Tibial artery (tissue), 4 donors: ENCODE results near the gene TAX1BP3.
A peak's percentile ranks its signal among the peaks of the same experiment; 100 is the strongest.
"Not testable (repeated sequence)": the region's sequence is repeated elsewhere in the genome, so short reads cannot be mapped to it uniquely, and the experiment has no call there.

Source experiments
- DNase-seq, 2 donors: peaks; one replicate each; pipeline ENCODE4 v3.0.0-alpha.2; 2019
- H3K27ac ChIP-seq, 2 donors: fragments of 200-600 bp; sonication (generic) in 1 of 2; 1 replicate in 1 of 2; 2 replicates in 1 of 2; pipeline ENCODE4 v1.5.1; 2018 to 2019; ENCODE audit warnings: mild to moderate bottlenecking in 1 of 2
- H3K27me3 ChIP-seq, 2 donors: fragments of 200-600 bp; sonication (generic) in 1 of 2; one replicate each; pipeline versions ENCODE4 v1.5.1 to v1.6.0; 2016 to 2019
- H3K36me3 ChIP-seq, 3 donors: fragments of 200-600 bp; sonication (generic) in 2 of 3; one replicate each; pipeline ENCODE4 v1.5.1; 2016 to 2019; ENCODE audit warnings: mild to moderate bottlenecking in 2 of 3
- H3K4me1 ChIP-seq, 4 donors: fragments of 200-600 bp; sonication (generic) in 2 of 4; 1 replicate in 3 of 4; 2 replicates in 1 of 4; pipeline ENCODE4 v1.5.1; 2016 to 2019
- H3K4me3 ChIP-seq, 2 donors: fragments of 200-600 bp; sonication (generic) in 1 of 2; 1 replicate in 1 of 2; 2 replicates in 1 of 2; pipeline ENCODE4 v1.5.1; 2018 to 2019; ENCODE audit warnings: mild to moderate bottlenecking in 2 of 2
- H3K9me3 ChIP-seq, 3 donors: fragments of 200-600 bp; sonication (generic) in 1 of 3; one replicate each; pipeline ENCODE4 v1.5.1; 2016 to 2019
- intact Hi-C: fragments of 100-400 bp; cut with DNase I; formaldehyde crosslinking; loops from one replicate; pipeline ENCODE4 v1.15.0; 2023; ENCODE audit warnings: low total_unique reads
- TF ChIP-seq, protein P1 (sequence below), 2 experiments: fragments of 200-600 bp in 1 of 2; fragments of 450-650 bp in 1 of 2; IDR thresholded peaks; one replicate each; pipeline ENCODE4 v1.5.1; 2017 to 2019; ENCODE audit warnings: antibody characterized with exemption in 2 of 2, mild to moderate bottlenecking in 1 of 2, moderate library complexity in 1 of 2

Gene TAX1BP3, protein sequence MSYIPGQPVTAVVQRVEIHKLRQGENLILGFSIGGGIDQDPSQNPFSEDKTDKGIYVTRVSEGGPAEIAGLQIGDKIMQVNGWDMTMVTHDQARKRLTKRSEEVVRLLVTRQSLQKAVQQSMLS

DNA sequence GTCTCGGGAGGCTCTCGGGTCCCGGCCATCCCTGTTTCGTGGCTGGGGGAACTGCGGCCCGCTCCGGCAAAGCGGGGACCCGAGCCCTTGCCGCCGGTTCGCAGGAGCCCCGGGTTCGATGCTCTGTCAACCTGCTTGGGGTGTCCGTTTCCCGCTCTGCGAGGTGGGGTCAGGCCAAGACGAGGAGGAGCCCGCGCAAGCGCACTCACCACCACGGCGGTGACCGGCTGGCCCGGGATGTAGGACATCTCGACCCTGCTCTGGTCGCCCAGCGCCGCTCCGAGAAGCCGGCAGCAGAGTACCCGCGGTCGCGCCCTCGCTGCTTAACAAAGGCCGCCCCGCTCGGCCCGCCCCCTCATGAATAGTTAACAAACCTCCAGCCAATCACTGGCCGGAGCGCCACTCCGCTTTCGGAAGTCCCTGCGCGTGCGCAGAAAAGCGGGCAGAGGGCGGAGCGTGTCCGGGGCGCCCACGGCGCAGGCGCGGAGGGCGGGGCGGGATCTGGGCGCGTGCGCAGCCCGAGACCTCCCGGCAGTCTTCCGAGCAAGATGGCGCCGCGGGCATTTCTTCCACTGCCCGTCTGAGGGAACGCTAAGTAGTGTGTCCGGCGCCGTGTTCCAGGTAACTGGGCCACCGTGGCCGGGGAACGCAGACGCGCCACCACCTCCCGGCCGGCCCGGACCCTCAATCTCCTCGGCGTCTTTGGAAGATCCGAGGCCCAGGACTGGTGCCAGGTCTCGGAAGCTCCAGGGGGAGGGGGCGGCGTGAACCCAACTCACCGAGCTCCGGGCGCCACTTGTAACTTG lies at the start of gene TAX1BP3, which contains the start of gene EMC6:
Gene TAX1BP3, minus strand, starts transcription at position 300 of the 806 bp plus-strand sequence. Its CDS starts 52 bp downstream, at position 248.
Gene EMC6, plus strand, starts transcription at position 534 of the 806 bp plus-strand sequence. CDS start 335 bp downstream, outside the sequence.
- intact Hi-C loops, result loop anchor here (1.0 to 10.0 kb wide), 2 partner anchors 32 to 954 kb away; partner anchors contain the start of genes CLUH, CTNS and SHPK
- H3K9me3 ChIP-seq, result no peaks in the 10 kb centered on the region
- peak within 1 kb of the TSS; percentile 86 to 89 for H3K27ac ChIP-seq
- peaks cover 16 to 27% (median 17%) of the 10 kb centered on the region in 3 donors for H3K36me3 ChIP-seq
- peaks cover 6 to 32% (median 28%) of the 10 kb centered on the region in 4 donors for H3K4me1 ChIP-seq
- TF ChIP-seq, protein P1, sequence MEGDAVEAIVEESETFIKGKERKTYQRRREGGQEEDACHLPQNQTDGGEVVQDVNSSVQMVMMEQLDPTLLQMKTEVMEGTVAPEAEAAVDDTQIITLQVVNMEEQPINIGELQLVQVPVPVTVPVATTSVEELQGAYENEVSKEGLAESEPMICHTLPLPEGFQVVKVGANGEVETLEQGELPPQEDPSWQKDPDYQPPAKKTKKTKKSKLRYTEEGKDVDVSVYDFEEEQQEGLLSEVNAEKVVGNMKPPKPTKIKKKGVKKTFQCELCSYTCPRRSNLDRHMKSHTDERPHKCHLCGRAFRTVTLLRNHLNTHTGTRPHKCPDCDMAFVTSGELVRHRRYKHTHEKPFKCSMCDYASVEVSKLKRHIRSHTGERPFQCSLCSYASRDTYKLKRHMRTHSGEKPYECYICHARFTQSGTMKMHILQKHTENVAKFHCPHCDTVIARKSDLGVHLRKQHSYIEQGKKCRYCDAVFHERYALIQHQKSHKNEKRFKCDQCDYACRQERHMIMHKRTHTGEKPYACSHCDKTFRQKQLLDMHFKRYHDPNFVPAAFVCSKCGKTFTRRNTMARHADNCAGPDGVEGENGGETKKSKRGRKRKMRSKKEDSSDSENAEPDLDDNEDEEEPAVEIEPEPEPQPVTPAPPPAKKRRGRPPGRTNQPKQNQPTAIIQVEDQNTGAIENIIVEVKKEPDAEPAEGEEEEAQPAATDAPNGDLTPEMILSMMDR (IDR thresholded peaks at IDR 0.05), result no peak
- DNase-seq, result peak; percentile 99
- H3K27me3 ChIP-seq, result no peaks in the 10 kb centered on the region
- peak within 1 kb of the TSS; percentile 92 to 98 for H3K4me3 ChIP-seq

DNA sequence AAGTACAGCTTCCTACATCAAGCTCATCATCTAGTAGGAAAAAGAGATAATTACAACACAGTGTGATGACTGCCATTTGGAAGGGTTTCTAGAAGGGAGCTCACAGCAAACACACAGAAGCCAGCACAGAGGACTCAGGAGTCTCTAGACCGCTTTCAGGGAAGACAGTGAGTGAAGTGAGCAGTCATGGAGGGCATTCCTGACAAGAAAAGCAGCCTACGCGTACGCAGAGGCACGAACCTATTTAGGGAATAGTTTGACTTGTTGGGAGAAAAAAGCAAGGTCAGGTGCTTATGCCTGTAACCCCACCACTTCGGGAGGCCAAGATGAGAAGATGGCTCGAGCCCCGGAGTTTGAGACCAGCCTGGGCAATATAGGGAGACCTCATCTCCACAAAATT lies 46.9 kb upstream of the TAX1BP3 start:
- no peak for DNase-seq
- TF ChIP-seq, protein P1 (IDR thresholded peaks at IDR 0.05), result no peak
- Histone ChIP-seq H3K9me3 (no peaks in the 10 kb centered on the region), H3K27ac (no peak overlapping the region), H3K4me1 (peaks cover 0 to 6% (median 0%) of the 10 kb centered on the region in 4 donors), H3K4me3 (no peak overlapping the region), H3K27me3 (no peaks in the 10 kb centered on the region), H3K36me3 (peaks cover 14 to 87% (median 60%) of the 10 kb centered on the region in 3 donors)
- intact Hi-C loops, result no loop called here

DNA sequence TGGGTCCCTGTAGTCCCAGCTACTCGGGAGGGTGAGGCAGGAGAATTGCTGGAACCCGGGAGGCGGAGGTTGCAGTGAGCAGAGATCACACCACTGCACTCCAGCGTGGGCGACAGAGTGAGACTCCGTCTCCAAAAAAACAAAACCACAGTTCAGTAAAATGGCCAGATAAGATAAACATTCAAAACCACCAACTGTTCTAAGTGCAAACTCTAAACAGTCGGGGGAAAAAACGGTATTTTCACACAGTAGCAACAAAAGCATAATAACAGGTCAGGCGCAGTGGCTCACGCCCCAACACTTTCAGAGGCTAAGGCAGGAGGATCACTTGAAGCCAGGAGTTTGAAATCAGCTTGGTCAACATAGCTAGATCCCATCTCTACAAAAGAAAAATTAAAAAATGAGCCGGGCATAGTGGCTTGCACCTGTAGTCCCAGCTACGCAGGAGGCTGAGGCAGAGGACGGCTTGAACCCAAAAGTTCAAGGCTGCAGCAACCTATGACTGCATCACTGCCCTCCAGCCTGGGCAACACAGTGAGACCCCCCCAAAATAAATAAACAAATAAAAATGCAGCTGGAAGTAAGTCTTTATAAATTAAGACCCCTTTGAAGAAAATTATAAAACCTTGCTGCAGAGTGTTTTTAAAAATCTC lies 44.6 kb upstream of the TAX1BP3 start:
- Histone ChIP-seq H3K9me3 (no peaks in the 10 kb centered on the region), H3K27me3 (no peaks in the 10 kb centered on the region), H3K4me3 (no peak overlapping the region), H3K27ac (no peak overlapping the region), H3K4me1 (no peaks in the 10 kb centered on the region), H3K36me3 (peaks cover 14 to 65% (median 46%) of the 10 kb centered on the region in 3 donors)
- DNase-seq, result no peak
- TF ChIP-seq, protein P1 (IDR thresholded peaks at IDR 0.05), result no peak
- intact Hi-C loops, result no loop called here

DNA sequence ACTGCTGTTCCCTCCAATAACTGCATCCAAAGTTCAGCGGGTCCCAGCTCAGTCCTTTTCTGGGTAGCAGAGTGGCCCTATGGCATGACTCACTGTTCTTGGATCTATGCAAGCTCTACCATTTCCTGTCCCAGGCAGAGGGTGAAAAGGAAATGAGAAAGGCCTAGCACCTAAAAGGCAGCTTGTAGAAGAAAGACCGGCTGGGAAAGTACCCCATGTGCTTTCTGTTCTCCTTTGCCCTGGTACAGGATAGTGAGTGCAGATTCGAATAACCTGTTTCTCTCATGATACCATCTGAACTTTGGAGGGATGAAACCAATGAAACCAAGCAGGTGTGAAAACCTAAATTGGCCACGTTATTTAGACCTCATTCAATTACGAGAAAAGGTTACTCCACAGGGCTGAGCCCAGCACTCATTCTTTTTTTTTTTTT lies 42.6 kb upstream of the TAX1BP3 start:
- H3K4me1 ChIP-seq, result no peaks in the 10 kb centered on the region
- no peak overlapping the region for H3K4me3 ChIP-seq
- no peaks in the 10 kb centered on the region for H3K9me3 ChIP-seq
- no peak for DNase-seq
- TF ChIP-seq, protein P1 (IDR thresholded peaks at IDR 0.05), result no peak
- no peaks in the 10 kb centered on the region for H3K27me3 ChIP-seq
- intact Hi-C loops, result no loop called here
- H3K27ac ChIP-seq, result no peak overlapping the region
- H3K36me3 ChIP-seq, result peaks cover 14 to 45% (median 27%) of the 10 kb centered on the region in 3 donors

DNA sequence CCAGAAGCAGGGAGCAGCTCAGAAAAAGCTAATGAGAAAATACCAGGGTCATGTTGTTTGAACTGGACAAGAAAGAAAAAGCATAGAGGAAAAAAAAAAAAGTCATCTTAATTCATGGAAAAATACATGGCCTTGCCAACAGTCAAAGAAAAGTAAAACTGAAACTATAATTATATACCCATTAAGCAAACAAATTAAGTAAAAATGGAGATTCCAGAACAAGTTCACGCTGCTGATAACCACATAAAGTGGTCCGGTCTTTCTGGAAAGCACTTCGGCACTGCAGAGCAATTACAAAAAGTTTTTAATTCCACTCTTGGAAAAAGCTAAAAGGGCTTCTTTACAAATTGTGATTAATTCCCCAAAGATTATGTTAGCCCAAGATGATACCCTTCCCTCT lies 40.0 kb upstream of the TAX1BP3 start:
- H3K9me3 ChIP-seq, result no peaks in the 10 kb centered on the region
- H3K27ac ChIP-seq, result no peak overlapping the region
- H3K27me3 ChIP-seq, result no peaks in the 10 kb centered on the region
- TF ChIP-seq, protein P1 (IDR thresholded peaks at IDR 0.05), result no peak
- no peaks in the 10 kb centered on the region for H3K4me1 ChIP-seq
- intact Hi-C loops, result no loop called here
- H3K36me3 ChIP-seq, result peaks cover 0 to 19% (median 6%) of the 10 kb centered on the region in 3 donors
- no peak overlapping the region for H3K4me3 ChIP-seq
- no peak for DNase-seq

DNA sequence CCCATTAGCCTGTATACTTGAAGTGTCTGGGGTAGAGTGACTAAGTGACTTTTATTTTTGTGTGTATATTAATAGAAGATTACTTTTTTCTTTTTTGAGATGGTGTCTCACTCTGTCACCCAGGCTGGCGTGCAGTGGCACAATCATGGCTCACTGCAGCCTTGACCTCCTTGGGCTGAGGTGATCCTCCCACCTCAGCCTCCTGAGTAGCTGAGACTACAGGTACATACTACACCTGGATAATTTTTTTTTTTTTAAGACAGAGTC lies 37.3 kb upstream of the TAX1BP3 start:
- H3K36me3 ChIP-seq, H3K9me3 ChIP-seq, H3K27me3 ChIP-seq, DNase-seq, intact Hi-C loops, H3K27ac ChIP-seq, H3K4me1 ChIP-seq, H3K4me3 ChIP-seq: not testable (repeated sequence)
